ENCODE results near the gene FAM241A.

The FAM241A gene

GRCh38 chr4:112219826-112220366 lies 74.6 kb downstream of the FAM241A start:
- DNase-seq = no peak

DNA sequence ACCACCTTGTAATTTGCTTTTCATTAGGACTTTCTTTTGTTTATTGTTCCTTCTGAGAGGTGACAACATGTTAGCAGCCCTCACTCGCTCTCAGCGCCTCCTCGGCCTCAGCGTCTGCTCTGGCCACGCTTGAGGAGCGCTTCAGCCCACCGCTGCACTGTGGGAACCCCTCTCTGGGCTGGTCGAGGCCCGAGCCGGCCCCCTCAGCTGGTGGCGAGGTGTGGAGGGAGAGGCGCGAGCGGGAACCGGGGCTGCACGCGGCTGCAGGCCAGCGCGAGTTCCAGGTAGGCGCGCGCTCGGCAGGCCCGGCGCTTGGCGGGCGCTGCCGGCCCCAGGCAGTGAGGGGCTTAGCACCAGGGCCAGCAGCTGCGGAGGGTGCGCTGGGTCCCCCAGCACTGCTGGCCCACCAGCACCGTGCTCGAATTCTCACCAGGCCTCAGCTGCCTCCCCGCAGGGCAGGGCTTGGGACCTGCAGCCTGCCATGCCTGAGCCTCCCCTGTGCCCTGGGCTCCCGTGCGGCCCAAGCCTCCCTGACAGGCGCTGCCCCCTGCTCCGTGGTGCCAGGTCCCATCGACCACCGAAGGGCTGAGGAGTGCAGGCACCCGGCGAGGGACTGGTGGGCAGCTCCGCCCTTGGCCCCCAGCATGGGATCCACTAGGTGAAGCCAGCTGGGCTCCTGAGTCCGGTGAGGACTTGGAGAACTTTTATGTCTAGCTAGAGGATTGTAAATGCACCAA lies 77.1 kb downstream of the FAM241A start:
- no peak for DNase-seq

DNA sequence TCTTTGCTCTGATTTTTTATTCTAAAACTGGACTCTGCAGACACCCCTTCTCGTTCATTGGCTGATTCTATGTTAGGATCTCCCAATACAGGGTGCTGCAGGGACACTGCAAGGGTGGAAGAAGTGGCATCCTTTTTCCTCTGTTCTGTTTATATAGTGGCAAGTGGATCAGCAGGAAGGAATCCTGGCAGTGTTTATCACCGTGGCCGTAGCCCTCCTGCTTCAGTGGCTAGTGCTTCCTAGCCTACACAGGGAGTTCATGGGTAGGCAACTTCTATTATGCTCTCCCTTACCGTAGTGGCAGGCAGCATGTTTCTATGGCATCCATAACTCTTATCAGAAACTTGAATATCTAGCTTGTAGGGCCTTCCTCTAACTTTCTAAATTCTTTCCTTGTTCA lies 79.9 kb downstream of the FAM241A start:
- no peak for DNase-seq

GRCh38 chr4:112230879-112231778 lies 85.9 kb downstream of the FAM241A start:
- peak; percentile 97 for DNase-seq

GRCh38 chr4:112231779-112232713 lies 86.8 kb downstream of the FAM241A start, which contains the start of gene AP1AR:
TSS of gene AP1AR (plus strand) at chr4:112231787. CDS start at chr4:112232092, 305 bp downstream.
- DNase-seq = peak; percentile 81

GRCh38 chr4:112234952-112235609 lies 89.8 kb downstream of the FAM241A start:
- DNase-seq = peak; percentile 73

DNA sequence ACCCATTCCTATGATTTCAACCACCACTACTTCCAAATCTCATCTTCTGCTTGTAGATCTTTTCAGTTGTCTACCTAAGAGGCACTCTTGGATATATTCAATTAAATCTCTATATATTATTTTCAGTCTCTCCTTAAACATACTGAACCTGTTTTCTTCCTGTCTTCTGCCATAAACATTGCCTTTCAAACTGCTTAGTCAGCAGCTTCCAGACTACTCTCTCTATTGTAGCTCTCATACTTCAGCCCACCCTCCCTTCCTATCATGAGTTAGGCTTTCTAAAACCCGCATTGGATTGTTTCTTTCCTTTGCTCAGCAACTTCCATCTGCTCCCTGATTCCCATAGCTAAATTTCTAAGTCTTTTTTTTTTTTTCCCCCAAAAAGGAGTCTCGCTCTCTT lies 90.8 kb downstream of the FAM241A start:
- DNase-seq = no peak

DNA sequence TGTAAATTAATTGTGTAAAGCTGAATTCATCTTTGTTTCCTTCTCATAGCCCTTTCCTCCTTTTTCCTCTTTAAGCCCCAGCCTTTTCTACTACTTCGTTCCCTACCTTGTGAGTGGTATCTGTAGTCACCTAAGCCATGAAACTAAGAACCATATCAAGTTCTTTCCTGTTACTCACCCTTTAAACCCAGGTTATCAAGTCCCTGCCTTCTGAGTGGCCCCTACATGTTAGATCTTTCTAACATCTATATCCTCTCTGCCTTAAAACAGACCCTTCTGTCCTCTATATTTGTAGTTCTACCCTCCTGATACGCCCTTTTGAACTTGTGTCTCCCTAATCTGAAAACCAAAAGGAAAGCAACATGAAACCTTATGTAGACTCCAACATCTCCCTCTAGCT lies 93.6 kb downstream of the FAM241A start:
- DNase-seq = no peak
